Naive thymus-derived CD4-positive, alpha-beta T cell (primary cell): ENCODE data around the gene B3GLCT. TPM values are rescaled to one million over a fixed set of nuclear protein-coding genes. Genes with fewer than 3 reads are reported as not detected.
"Not testable (repeated sequence)": the region's sequence is repeated elsewhere in the genome, so short reads cannot be mapped to it uniquely, and the experiment has no call there.

Source experiments
- ATAC-seq: fragments of 150-1000 bp; cut with Tn5 transposase; 2 replicates; pipeline ENCODE4 v1.10.0; 2021; ENCODE audit warnings: mild to moderate bottlenecking, moderate library complexity
- CTCF ChIA-PET: fragments of 350-600 bp; sonication (Branson Sonifier 250); formaldehyde crosslinking; loops from one replicate; lab custom pipeline; 2021; ENCODE audit warnings: antibody characterized with exemption; lab: Charles Lee
- POLR2A ChIA-PET: fragments of 350-600 bp; sonication (Branson Sonifier 250); formaldehyde crosslinking; loops from one replicate; lab custom pipeline; 2021; ENCODE audit warnings: antibody characterized with exemption, inconsistent platforms; lab: Charles Lee
- DNase-seq, 9 donors: peaks; one replicate each; pipeline versions ENCODE4 v3.0.0 to v3.0.0-alpha.2; 2020 to 2022; ENCODE audit warnings: mixed read lengths in 1 of 9
- H3K27ac ChIP-seq: one replicate; pipeline ENCODE4 v1.7.0; 2013; ENCODE audit warnings: mild to moderate bottlenecking, low read depth, low read length, moderate library complexity
- H3K27me3 ChIP-seq, 2 donors: one replicate each; pipeline ENCODE4 v1.7.0; 2013; ENCODE audit warnings: low read length in 2 of 2, mild to moderate bottlenecking in 2 of 2, moderate library complexity in 2 of 2; ENCODE audit not compliant: control insufficient read depth in 2 of 2, insufficient read depth in 2 of 2
- H3K36me3 ChIP-seq, 3 experiments: 1 replicate in 2 of 3; 2 replicates in 1 of 3; pipeline ENCODE4 v1.7.0; 2013; ENCODE audit warnings: low read length in 3 of 3, mild to moderate bottlenecking in 3 of 3, moderate library complexity in 1 of 3; ENCODE audit not compliant: insufficient read depth in 3 of 3, control insufficient read depth in 2 of 3
- H3K4me1 ChIP-seq, 2 donors: one replicate each; pipeline ENCODE4 v1.7.0; 2013; ENCODE audit warnings: low read length in 2 of 2, mild to moderate bottlenecking in 2 of 2, moderate library complexity in 1 of 2; ENCODE audit not compliant: control insufficient read depth in 2 of 2, insufficient read depth in 2 of 2
- H3K4me3 ChIP-seq: 2 replicates; pipeline ENCODE4 v1.7.0; 2013; ENCODE audit warnings: mild to moderate bottlenecking, low read length
- H3K9me3 ChIP-seq, 3 experiments: 1 replicate in 2 of 3; 2 replicates in 1 of 3; pipeline ENCODE4 v1.7.0; 2013; ENCODE audit warnings: low read length in 3 of 3; ENCODE audit not compliant: control insufficient read depth in 2 of 3
- H3K27ac Mint-ChIP-seq, 9 donors: one replicate each; pipeline ENCODE4 v1.8.0; 2020 to 2022; ENCODE audit warnings: mixed read lengths in 9 of 9, mild to moderate bottlenecking in 8 of 9, moderate library complexity in 5 of 9, inconsistent platforms in 2 of 9
- H3K27me3 Mint-ChIP-seq, 5 donors: one replicate each; pipeline ENCODE4 v1.8.0; 2021 to 2022; ENCODE audit warnings: mixed read lengths in 5 of 5, mild to moderate bottlenecking in 1 of 5
- H3K36me3 Mint-ChIP-seq, 5 donors: one replicate each; pipeline ENCODE4 v1.8.0; 2020 to 2022; ENCODE audit warnings: mixed read lengths in 5 of 5, mild to moderate bottlenecking in 3 of 5, inconsistent platforms in 1 of 5
- H3K4me1 Mint-ChIP-seq, 7 donors: one replicate each; pipeline ENCODE4 v1.8.0; 2020 to 2022; ENCODE audit warnings: mixed read lengths in 7 of 7, mild to moderate bottlenecking in 3 of 7, inconsistent platforms in 1 of 7
- H3K4me3 Mint-ChIP-seq, 10 donors: one replicate each; pipeline ENCODE4 v1.8.0; 2020 to 2022; ENCODE audit warnings: mild to moderate bottlenecking in 10 of 10, mixed read lengths in 10 of 10, moderate library complexity in 6 of 10, inconsistent platforms in 2 of 10
- H3K9me3 Mint-ChIP-seq, 11 donors: one replicate each; pipeline ENCODE4 v1.8.0; 2020 to 2022; ENCODE audit warnings: mixed read lengths in 11 of 11, mild to moderate bottlenecking in 4 of 11, inconsistent platforms in 1 of 11, moderate library complexity in 1 of 11
- intact Hi-C, 2 donors: fragments of 100-400 bp; cut with micrococcal nuclease; formaldehyde crosslinking; loops; one replicate each; pipeline ENCODE4 v1.15.1; 2023
- polyA plus RNA-seq, 2 donors: library from polyadenylated mRNA; unstranded; fragments of 300-500 nt; fragmentation: Illumina TruSeq; gene quantifications; one replicate each; pipeline ENCODE4 v1.2.3, GENCODE V29; 2021
- total RNA-seq, 6 experiments: library from RNA in 5 of 6; stranded (reverse) in 5 of 6; gene quantifications; 1 replicate in 5 of 6; 2 replicates in 1 of 6; pipeline ENCODE4 v1.2.3 and lab custom pipeline; 2021 to 2026

Gene B3GLCT
- total and polyA plus RNA-seq, 7 experiments from 2014 or later = 3.7 to 5.3 (median 4.5) TPM

GRCh38 chr13:31209172-31209840 is 9.5 kb downstream of the B3GLCT start:
- Mint-ChIP-seq H3K36me3 (no peaks in the 10 kb centered on the region), H3K4me3 (no peak overlapping the region), H3K9me3 (peaks cover 0 to 1% (median 0%) of the 10 kb centered on the region in 11 donors), H3K27me3 (no peaks in the 10 kb centered on the region), H3K4me1 (peaks cover 4 to 27% (median 17%) of the 10 kb centered on the region in 7 donors), H3K27ac (no peak overlapping the region)
- Histone ChIP-seq H3K36me3 (no peaks in the 10 kb centered on the region), H3K4me3 (no peak overlapping the region), H3K27me3 (no peaks in the 10 kb centered on the region), H3K27ac (no peak overlapping the region), H3K9me3 (no peaks in the 10 kb centered on the region), H3K4me1 (no peaks in the 10 kb centered on the region)
- ChIA-PET CTCF (no interaction called here), POLR2A (no interaction called here)
- intact Hi-C loops = loop anchor here in 1 of 2 donors (10.0 kb wide), 1 partner anchor 1375 kb away; the partner anchor contains the start of gene PDS5B
- peak; percentile 26 for ATAC-seq
- no peak for DNase-seq

- no peak for ATAC-seq
- no peak overlapping the region for H3K27ac Mint-ChIP-seq
- ChIA-PET POLR2A (no interaction called here), CTCF (no interaction called here)
- Histone ChIP-seq H3K4me3 (no peak overlapping the region), H3K36me3 (no peaks in the 10 kb centered on the region), H3K9me3 (no peaks in the 10 kb centered on the region), H3K27ac (no peak overlapping the region), H3K4me1 (no peaks in the 10 kb centered on the region), H3K27me3 (no peaks in the 10 kb centered on the region)
- no peaks in the 10 kb centered on the region for H3K27me3 Mint-ChIP-seq
- H3K36me3 Mint-ChIP-seq = no peaks in the 10 kb centered on the region
- H3K4me3 Mint-ChIP-seq = no peak overlapping the region
- H3K4me1 Mint-ChIP-seq = peaks cover 4 to 22% (median 14%) of the 10 kb centered on the region in 7 donors
- H3K9me3 Mint-ChIP-seq = peaks cover 0 to 1% (median 0%) of the 10 kb centered on the region in 11 donors
- no peak for DNase-seq
- intact Hi-C loops = loop anchor here in 1 of 2 donors (10.0 kb wide), 1 partner anchor 1375 kb away; the partner anchor contains the start of gene PDS5B
These were observed 10.1 kb downstream of the B3GLCT start for GRCh38 chr13:31209841-31210210.

- intact Hi-C loops = no loop called here
- Mint-ChIP-seq H3K27ac (no peak overlapping the region), H3K4me3 (no peak overlapping the region), H3K36me3 (peaks cover 0 to 21% (median 0%) of the 10 kb centered on the region in 5 donors), H3K9me3 (peaks cover 0 to 3% (median 0%) of the 10 kb centered on the region in 11 donors), H3K4me1 (peaks cover 4 to 19% (median 12%) of the 10 kb centered on the region in 7 donors), H3K27me3 (no peaks in the 10 kb centered on the region)
- Histone ChIP-seq H3K4me3 (no peak overlapping the region), H3K9me3 (no peaks in the 10 kb centered on the region), H3K27ac (no peak overlapping the region), H3K36me3 (no peaks in the 10 kb centered on the region), H3K27me3 (no peaks in the 10 kb centered on the region), H3K4me1 (no peaks in the 10 kb centered on the region)
- ChIA-PET POLR2A (no interaction called here), CTCF (no interaction called here)
- ATAC-seq (no peak), DNase-seq (no peak)
These were observed 14.0 kb downstream of the B3GLCT start for GRCh38 chr13:31213651-31214289.

- ChIA-PET POLR2A (no interaction called here), CTCF (interaction anchor here (0.6 kb wide), 1 partner anchor 93 kb away, joined by 4 read pairs; no protein-coding TSS in a partner anchor)
- ATAC-seq (no peak), DNase-seq (no peak)
- no peaks in the 10 kb centered on the region for H3K36me3 ChIP-seq
- H3K9me3 ChIP-seq = no peaks in the 10 kb centered on the region
- H3K4me3 ChIP-seq = no peak overlapping the region
- H3K4me1 ChIP-seq = no peaks in the 10 kb centered on the region
- H3K36me3 Mint-ChIP-seq = peaks cover 0 to 24% (median 0%) of the 10 kb centered on the region in 5 donors
- peaks cover 4 to 19% (median 12%) of the 10 kb centered on the region in 7 donors for H3K4me1 Mint-ChIP-seq
- peaks cover 0 to 3% (median 0%) of the 10 kb centered on the region in 11 donors for H3K9me3 Mint-ChIP-seq
- no peak overlapping the region for H3K4me3 Mint-ChIP-seq
- H3K27ac ChIP-seq = no peak overlapping the region
- intact Hi-C loops = no loop called here
- no peaks in the 10 kb centered on the region for H3K27me3 Mint-ChIP-seq
- H3K27me3 ChIP-seq = no peaks in the 10 kb centered on the region
- H3K27ac Mint-ChIP-seq = peak overlapping the region in 1 of 9 donors; percentile 14
These were observed 14.7 kb downstream of the B3GLCT start for GRCh38 chr13:31214435-31214834.

- H3K27me3 Mint-ChIP-seq, DNase-seq, POLR2A ChIA-PET, H3K9me3 ChIP-seq, intact Hi-C loops, H3K4me3 Mint-ChIP-seq, H3K27ac Mint-ChIP-seq, H3K4me1 ChIP-seq, CTCF ChIA-PET, H3K4me1 Mint-ChIP-seq, H3K27ac ChIP-seq, H3K9me3 Mint-ChIP-seq, ATAC-seq, H3K36me3 ChIP-seq, H3K27me3 ChIP-seq, H3K4me3 ChIP-seq: not testable (repeated sequence)
- H3K36me3 Mint-ChIP-seq = peaks cover 0 to 37% (median 4%) of the 10 kb centered on the region in 5 donors
These were observed 17.1 kb downstream of the B3GLCT start for GRCh38 chr13:31216916-31217315.

GRCh38 chr13:31219909-31220598 is 20.3 kb downstream of the B3GLCT start:
- POLR2A ChIA-PET = no interaction called here
- Histone ChIP-seq H3K9me3 (no peaks in the 10 kb centered on the region), H3K4me1 (no peaks in the 10 kb centered on the region), H3K4me3 (no peak overlapping the region), H3K36me3 (no peaks in the 10 kb centered on the region), H3K27ac (no peak overlapping the region), H3K27me3 (no peaks in the 10 kb centered on the region)
- CTCF ChIA-PET = no interaction called here
- Mint-ChIP-seq H3K27ac (no peak overlapping the region), H3K4me3 (no peak overlapping the region), H3K4me1 (no peaks in the 10 kb centered on the region), H3K27me3 (no peaks in the 10 kb centered on the region), H3K9me3 (peaks cover 0 to 2% (median 0%) of the 10 kb centered on the region in 11 donors), H3K36me3 (peaks cover 0 to 60% (median 12%) of the 10 kb centered on the region in 5 donors)
- ATAC-seq (no peak), DNase-seq (no peak)
- intact Hi-C loops = no loop called here
